ENCODE measurements around the gene ZNF277.

Gene ZNF277

GRCh38 chr7:112206238-112206990, at the start of gene ZNF277, which contains the start of gene DOCK4:
Gene ZNF277, plus strand, starts transcription at chr7:112206695. Its CDS starts 22 bp downstream, at chr7:112206717.
Gene DOCK4, minus strand, starts transcription at chr7:112206399. Its CDS starts 261 bp downstream, at chr7:112206138.
- DNase-seq = peak; percentile 99

- DNase-seq = no peak
Measured at GRCh38 chr7:112157072-112157471, 49.4 kb upstream of the ZNF277 start.

- no peak for DNase-seq
Measured at GRCh38 chr7:112159351-112159750, 47.1 kb upstream of the ZNF277 start.

- DNase-seq = no peak
Measured at GRCh38 chr7:112160130-112160770, 46.2 kb upstream of the ZNF277 start.

- no peak for DNase-seq
Measured at GRCh38 chr7:112160771-112161150, 45.7 kb upstream of the ZNF277 start.

GRCh38 chr7:112161253-112162141, 45.0 kb upstream of the ZNF277 start:
- no peak for DNase-seq

- no peak for DNase-seq
Measured at GRCh38 chr7:112162142-112162766, 44.2 kb upstream of the ZNF277 start.

GRCh38 chr7:112162784-112163506, 43.5 kb upstream of the ZNF277 start:
- DNase-seq = no peak

GRCh38 chr7:112167147-112167546, 39.3 kb upstream of the ZNF277 start:
- no peak for DNase-seq

GRCh38 chr7:112168915-112169314, 37.6 kb upstream of the ZNF277 start:
- no peak for DNase-seq

- no peak for DNase-seq
Measured at GRCh38 chr7:112171673-112172072, 34.8 kb upstream of the ZNF277 start.

GRCh38 chr7:112172870-112173567, 33.5 kb upstream of the ZNF277 start:
- DNase-seq = no peak

- DNase-seq = no peak
Measured at GRCh38 chr7:112173568-112173905, 33.0 kb upstream of the ZNF277 start.

GRCh38 chr7:112174192-112174591, 32.3 kb upstream of the ZNF277 start:
- DNase-seq = no peak

GRCh38 chr7:112176241-112176640, 30.3 kb upstream of the ZNF277 start:
- no peak for DNase-seq

GRCh38 chr7:112176693-112177415, 29.6 kb upstream of the ZNF277 start:
- no peak for DNase-seq

GRCh38 chr7:112180223-112180622, 26.3 kb upstream of the ZNF277 start:
- DNase-seq = no peak

GRCh38 chr7:112182749-112183148, 23.7 kb upstream of the ZNF277 start:
- DNase-seq = no peak

- DNase-seq = no peak
Measured at GRCh38 chr7:112183266-112183665, 23.2 kb upstream of the ZNF277 start.

- no peak for DNase-seq
Measured at GRCh38 chr7:112184455-112184854, 22.0 kb upstream of the ZNF277 start.
